Mesothelial cell of epicardium (in vitro differentiated cells): Measurements from ENCODE around the gene MYO15A. TPM values are rescaled to one million over a fixed set of nuclear protein-coding genes. Genes with fewer than 3 reads are reported as not detected.
A peak's percentile ranks its signal among the peaks of the same experiment; 100 is the strongest.

Source experiments
- DNase-seq, 2 experiments: peaks; one replicate each; pipeline ENCODE4 v3.0.0; 2021; ENCODE audit warnings: low spot score in 2 of 2; ENCODE audit not compliant: unreplicated experiment in 2 of 2
- H3K27ac Mint-ChIP-seq: 2 replicates; pipeline ENCODE4 v1.8.0; 2021; ENCODE audit warnings: mixed read lengths
- H3K27me3 Mint-ChIP-seq: 2 replicates; pipeline ENCODE4 v1.8.0; 2021; ENCODE audit warnings: low read depth, mixed read lengths
- H3K36me3 Mint-ChIP-seq: 2 replicates; pipeline ENCODE4 v1.8.0; 2021; ENCODE audit warnings: mixed read lengths
- H3K4me1 Mint-ChIP-seq: 2 replicates; pipeline ENCODE4 v1.8.0; 2021; ENCODE audit warnings: mixed read lengths
- H3K4me3 Mint-ChIP-seq: 2 replicates; pipeline ENCODE4 v1.8.0; 2021; ENCODE audit warnings: mild to moderate bottlenecking, moderate library complexity, mixed read lengths
- H3K9me3 Mint-ChIP-seq: 2 replicates; pipeline ENCODE4 v1.8.0; 2021; ENCODE audit warnings: mixed read lengths
- total RNA-seq: library from RNA; stranded (reverse); gene quantifications from 3 replicates; pipeline ENCODE4 v1.2.1, GENCODE V29; 2021
- TF ChIP-seq, protein P1 (sequence below): fragments of 200-600 bp; sonication (generic); IDR thresholded peaks from one replicate; pipeline ENCODE4 v1.5.0; 2021; ENCODE audit warnings: antibody characterized with exemption; ENCODE audit not compliant: unreplicated experiment

MYO15A gene
- total RNA-seq, 1 donor from 2014 or later, result 6.3 TPM

DNA sequence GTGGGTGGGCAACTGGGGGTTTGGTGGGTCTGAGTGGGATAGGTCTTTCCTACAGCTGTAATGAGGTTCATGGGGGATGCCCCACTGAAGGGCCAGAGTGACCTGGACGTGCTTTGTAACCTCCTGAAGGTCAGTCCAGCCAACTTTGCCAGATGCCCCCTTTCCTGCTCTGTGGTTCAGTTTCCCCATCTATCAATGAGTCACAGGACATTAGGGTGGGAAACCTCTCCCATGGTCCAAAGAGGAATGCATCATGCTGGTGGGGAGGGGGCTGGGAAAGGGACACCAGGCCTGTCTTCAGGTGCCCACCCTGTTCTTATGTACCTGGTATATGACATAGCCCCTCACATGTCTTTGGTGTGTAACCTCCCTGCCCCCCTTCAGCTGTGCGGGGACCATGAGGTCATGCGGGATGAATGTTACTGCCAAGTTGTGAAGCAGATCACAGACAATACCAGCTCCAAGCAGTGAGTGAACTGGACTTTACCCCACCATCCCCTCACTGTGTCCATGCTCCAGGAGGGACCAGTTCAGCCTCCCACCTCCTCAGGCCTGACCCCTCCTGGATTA, 51.1 kb downstream of the MYO15A start:
- Mint-ChIP-seq H3K27ac (no peak overlapping the region), H3K4me3 (peak overlapping the region; percentile 62), H3K27me3 (no peaks in the 10 kb centered on the region), H3K36me3 (no peaks in the 10 kb centered on the region), H3K4me1 (peaks cover 13% of the 10 kb centered on the region), H3K9me3 (no peaks in the 10 kb centered on the region)
- DNase-seq, result no peak
- TF ChIP-seq, protein P1, sequence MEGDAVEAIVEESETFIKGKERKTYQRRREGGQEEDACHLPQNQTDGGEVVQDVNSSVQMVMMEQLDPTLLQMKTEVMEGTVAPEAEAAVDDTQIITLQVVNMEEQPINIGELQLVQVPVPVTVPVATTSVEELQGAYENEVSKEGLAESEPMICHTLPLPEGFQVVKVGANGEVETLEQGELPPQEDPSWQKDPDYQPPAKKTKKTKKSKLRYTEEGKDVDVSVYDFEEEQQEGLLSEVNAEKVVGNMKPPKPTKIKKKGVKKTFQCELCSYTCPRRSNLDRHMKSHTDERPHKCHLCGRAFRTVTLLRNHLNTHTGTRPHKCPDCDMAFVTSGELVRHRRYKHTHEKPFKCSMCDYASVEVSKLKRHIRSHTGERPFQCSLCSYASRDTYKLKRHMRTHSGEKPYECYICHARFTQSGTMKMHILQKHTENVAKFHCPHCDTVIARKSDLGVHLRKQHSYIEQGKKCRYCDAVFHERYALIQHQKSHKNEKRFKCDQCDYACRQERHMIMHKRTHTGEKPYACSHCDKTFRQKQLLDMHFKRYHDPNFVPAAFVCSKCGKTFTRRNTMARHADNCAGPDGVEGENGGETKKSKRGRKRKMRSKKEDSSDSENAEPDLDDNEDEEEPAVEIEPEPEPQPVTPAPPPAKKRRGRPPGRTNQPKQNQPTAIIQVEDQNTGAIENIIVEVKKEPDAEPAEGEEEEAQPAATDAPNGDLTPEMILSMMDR, result no peak

DNA sequence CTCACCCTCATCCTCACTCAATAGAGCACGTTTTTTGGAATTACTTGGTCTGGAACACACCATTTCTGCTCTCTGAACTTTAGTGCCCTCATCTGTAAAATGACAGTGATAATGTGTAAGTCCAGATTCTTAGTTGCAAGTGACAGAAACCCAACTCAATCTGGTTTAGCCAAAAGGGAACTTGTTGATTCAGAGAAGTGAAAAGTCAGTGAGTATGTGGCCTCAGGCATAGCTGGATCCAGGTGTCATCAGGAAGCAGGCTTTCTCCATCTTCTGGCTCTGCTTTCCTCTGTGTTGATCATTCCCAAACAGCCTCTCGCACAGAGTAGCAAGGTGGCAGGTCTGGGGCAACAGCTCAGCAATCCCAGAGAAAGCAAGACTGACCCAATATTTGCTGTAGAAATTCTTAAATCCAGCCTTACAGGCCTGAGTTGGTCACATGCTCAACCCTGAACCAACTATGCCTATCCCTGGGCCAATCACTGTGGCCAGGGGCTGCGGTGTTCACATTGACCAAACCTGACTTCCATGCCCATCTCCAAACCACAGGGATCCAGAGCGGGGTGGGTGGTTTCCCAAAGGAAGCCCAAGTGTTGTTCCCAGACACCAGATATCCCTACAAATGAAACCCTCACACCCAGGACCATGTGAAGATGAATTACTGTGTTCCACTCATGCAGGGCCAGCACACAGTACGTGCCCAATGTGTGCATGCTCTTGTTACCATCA, 51.7 kb downstream of the MYO15A start:
- H3K27ac Mint-ChIP-seq, result no peak overlapping the region
- H3K4me3 Mint-ChIP-seq, result no peak overlapping the region
- H3K27me3 Mint-ChIP-seq, result no peaks in the 10 kb centered on the region
- H3K9me3 Mint-ChIP-seq, result no peaks in the 10 kb centered on the region
- peaks cover 13% of the 10 kb centered on the region for H3K4me1 Mint-ChIP-seq
- DNase-seq, result no peak
- no peaks in the 10 kb centered on the region for H3K36me3 Mint-ChIP-seq
- TF ChIP-seq, protein P1, result no peak

DNA sequence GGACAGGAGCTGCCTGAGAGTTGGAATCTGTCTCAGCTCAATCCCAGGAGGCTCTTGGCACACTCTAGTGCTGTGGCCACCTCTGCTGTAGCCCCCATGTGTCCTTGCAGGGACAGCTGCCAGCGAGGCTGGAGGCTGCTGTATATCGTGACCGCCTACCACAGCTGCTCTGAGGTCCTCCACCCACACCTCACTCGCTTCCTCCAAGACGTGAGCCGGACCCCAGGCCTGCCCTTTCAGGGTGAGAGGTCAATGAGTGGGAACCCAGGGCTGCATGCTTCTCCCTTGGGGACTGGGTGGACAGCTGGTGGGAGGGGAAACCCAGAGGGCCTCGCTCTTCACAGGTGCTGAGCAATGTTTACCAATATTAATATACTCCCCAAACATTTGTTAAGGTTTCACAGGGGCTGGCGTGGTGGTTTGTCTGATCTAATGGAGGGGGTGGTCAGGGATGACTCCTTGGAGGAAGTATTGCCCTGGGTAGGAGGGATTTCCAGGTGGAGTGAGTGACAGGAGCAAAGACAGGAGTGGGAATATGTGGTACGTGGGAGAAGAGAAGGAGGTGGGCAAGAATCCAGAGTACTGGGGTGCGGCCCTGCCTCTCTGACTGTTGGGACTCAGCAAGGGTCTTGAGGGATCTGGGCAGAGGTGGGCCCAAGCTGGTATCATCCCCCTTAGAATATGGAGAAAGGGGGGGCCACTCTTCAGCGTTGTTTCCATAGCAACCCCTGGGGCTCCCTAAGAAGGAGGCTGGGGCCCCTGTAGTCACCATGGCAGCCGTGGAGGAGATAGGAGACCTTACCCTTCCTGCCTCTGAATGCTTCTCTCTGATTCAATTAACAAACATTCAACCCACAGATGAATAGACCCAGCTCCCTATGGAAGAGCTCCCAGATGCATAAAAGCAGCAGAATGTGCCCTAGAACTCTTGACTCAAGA, 52.9 kb downstream of the MYO15A start:
- Mint-ChIP-seq H3K27me3 (no peaks in the 10 kb centered on the region), H3K9me3 (no peaks in the 10 kb centered on the region), H3K36me3 (no peaks in the 10 kb centered on the region), H3K27ac (no peak overlapping the region), H3K4me1 (peaks cover 13% of the 10 kb centered on the region), H3K4me3 (no peak overlapping the region)
- DNase-seq, result no peak
- TF ChIP-seq, protein P1, result no peak

DNA sequence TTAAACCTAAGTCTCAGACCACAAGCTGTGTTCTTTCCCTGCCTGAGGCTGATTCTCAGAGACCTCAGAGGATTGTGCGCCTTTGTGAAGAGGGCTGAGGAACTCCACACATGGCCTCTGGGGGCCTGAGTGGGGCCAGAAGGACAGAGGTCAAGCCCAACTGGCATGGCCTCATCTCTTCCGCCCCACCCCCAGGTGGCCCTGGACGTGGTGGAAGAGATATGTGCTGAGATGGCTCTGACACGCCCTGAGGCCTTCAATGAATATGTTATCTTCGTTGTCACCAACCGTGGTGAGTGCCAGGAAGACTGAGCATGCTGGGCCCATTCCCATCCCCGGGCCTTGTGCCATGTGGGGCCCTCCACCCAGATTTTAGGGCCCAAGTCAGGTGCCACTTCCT, 55.0 kb downstream of the MYO15A start:
- peaks cover 9% of the 10 kb centered on the region for H3K4me1 Mint-ChIP-seq
- no peaks in the 10 kb centered on the region for H3K27me3 Mint-ChIP-seq
- TF ChIP-seq, protein P1, result no peak
- no peaks in the 10 kb centered on the region for H3K36me3 Mint-ChIP-seq
- no peak overlapping the region for H3K27ac Mint-ChIP-seq
- no peak for DNase-seq
- no peak overlapping the region for H3K4me3 Mint-ChIP-seq
- no peaks in the 10 kb centered on the region for H3K9me3 Mint-ChIP-seq

DNA sequence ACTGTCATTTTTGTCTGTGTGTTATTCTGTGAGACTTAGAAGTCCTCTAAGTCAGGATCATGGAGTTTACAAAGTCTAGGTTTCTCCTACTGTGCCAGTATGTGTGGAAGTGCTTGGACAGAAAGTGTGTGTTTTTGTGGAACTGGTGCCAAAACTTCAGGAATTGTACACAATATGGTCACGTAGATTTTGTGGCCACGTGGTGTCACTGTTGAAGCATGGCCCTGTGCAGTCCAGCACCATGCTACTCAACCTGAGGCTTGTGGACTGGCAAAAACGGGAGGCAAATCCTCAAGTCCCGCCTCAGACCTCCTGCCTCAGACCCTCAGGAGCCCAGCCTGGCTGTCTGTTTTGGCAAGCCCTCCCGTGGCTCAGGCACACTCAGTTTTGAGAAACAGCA, 58.3 kb downstream of the MYO15A start:
- H3K36me3 Mint-ChIP-seq, result no peaks in the 10 kb centered on the region
- no peaks in the 10 kb centered on the region for H3K9me3 Mint-ChIP-seq
- H3K27ac Mint-ChIP-seq, result no peak overlapping the region
- H3K27me3 Mint-ChIP-seq, result no peaks in the 10 kb centered on the region
- H3K4me3 Mint-ChIP-seq, result no peak overlapping the region
- DNase-seq, result no peak
- TF ChIP-seq, protein P1, result no peak
- no peaks in the 10 kb centered on the region for H3K4me1 Mint-ChIP-seq
